Esophagus muscularis mucosa (tissue), 4 donors: ENCODE results near the gene PNPLA7.

Experiments
- EP300 ChIP-seq: sonication (generic); formaldehyde crosslinking; IDR thresholded peaks from one replicate; pipeline ENCODE4 v1.6.1; 2017; ENCODE audit warnings: antibody characterized with exemption
- POLR2A ChIP-seq: fragments of 450-650 bp; IDR thresholded peaks from one replicate; pipeline ENCODE4 v1.6.1; 2017; ENCODE audit warnings: antibody characterized with exemption, moderate library complexity, mild to moderate bottlenecking, low read depth
- POLR2AphosphoS5 ChIP-seq, 2 donors: sonication (generic); formaldehyde crosslinking; IDR thresholded peaks; one replicate each; pipeline ENCODE4 v1.6.1; 2017; ENCODE audit warnings: antibody characterized with exemption in 2 of 2
- TF ChIP-seq, protein P1 (sequence below), 3 experiments: fragments of 200-600 bp in 2 of 3; fragments of 450-650 bp in 1 of 3; sonication (generic) in 2 of 3; IDR thresholded peaks; one replicate each; pipeline ENCODE4 v1.5.1; 2017 to 2019; ENCODE audit warnings: antibody characterized with exemption in 3 of 3, mild to moderate bottlenecking in 2 of 3, moderate library complexity in 1 of 3

DNA sequence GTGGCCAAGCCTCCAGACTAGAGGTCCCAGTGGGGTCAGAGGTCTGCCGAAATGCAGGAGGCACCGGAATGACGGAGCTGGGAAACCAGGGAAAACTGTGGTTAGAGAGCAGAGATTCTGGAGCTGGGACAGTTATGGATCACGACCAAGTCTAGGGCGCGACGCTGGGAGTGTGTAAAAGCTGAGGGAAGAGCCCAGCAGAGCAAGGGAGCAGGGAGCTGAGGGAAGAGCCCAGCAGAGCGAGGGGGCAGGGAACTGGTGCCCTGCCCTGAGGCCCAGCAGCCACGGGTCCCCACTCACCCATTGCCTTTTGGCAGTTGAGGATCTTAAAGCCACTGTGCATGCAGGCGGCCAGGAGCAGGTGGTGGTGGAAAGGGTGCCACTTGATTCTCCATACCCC is 13.9 kb upstream of the PNPLA7 start:
- TF ChIP-seq, protein P1, sequence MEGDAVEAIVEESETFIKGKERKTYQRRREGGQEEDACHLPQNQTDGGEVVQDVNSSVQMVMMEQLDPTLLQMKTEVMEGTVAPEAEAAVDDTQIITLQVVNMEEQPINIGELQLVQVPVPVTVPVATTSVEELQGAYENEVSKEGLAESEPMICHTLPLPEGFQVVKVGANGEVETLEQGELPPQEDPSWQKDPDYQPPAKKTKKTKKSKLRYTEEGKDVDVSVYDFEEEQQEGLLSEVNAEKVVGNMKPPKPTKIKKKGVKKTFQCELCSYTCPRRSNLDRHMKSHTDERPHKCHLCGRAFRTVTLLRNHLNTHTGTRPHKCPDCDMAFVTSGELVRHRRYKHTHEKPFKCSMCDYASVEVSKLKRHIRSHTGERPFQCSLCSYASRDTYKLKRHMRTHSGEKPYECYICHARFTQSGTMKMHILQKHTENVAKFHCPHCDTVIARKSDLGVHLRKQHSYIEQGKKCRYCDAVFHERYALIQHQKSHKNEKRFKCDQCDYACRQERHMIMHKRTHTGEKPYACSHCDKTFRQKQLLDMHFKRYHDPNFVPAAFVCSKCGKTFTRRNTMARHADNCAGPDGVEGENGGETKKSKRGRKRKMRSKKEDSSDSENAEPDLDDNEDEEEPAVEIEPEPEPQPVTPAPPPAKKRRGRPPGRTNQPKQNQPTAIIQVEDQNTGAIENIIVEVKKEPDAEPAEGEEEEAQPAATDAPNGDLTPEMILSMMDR (IDR thresholded peaks at IDR 0.05), result no peak
- TF ChIP-seq EP300, result no peak
- TF ChIP-seq POLR2AphosphoS5 (IDR thresholded peaks at IDR 0.05), result no peak
- no peak for TF ChIP-seq POLR2A
